ENCODE results near the gene DOK7. TPM values are rescaled to one million over a fixed set of nuclear protein-coding genes. Genes with fewer than 3 reads are reported as not detected.
"Not testable (repeated sequence)": the region's sequence is repeated elsewhere in the genome, so short reads cannot be mapped to it uniquely, and the experiment has no call there.

DOK7 gene
- total RNA-seq, 2 donors from 2014 or later = not detected

DNA sequence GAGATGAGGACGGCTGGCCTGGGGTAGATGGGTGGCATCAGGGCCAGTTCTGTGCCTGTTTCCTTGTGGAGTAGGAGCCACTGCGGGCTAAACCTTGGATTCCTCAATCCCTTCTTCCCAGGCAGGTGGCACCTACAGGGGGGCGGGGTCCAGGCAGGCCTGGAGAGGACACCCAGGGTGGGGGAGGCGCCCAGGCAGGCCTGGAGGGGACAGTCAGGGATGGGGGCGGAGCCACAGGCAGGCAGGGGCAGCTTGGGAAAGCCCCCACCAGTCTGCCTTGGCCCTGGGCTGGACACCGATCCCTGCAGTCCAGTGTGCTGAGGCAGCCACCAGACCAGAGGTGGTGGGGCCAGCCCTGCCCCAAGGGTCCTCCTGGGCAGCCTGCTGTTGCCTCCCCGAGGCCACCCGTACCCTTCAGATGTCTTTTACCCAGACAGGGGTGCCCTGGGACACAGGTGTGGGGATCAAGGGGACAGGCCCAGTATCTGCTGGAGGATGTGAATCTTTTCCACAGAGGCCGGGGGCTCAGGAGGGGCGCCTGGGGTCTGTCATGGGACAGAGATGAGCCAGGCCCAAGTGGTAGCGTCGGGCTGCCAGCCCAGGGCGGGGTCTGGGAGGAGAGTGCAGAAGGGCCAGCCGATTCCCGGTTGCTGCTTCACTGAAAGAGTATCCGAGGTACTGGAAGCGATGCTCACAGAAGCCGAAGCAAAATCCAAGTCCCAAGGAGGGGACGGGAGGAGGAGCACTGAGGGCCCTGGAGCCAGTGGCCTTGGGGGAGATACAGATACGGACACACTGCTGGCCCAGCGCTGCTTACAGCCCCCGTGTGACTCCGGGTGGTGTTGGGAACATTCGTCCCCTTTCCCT, 34.6 kb downstream of the DOK7 start:
- no peaks in the 10 kb centered on the region for H3K36me3 Mint-ChIP-seq
- DNase-seq (ENCODE audit: low spot score in 2 of 2) (no peak), ATAC-seq (no peak)
- H3K9me3 Mint-ChIP-seq = no peaks in the 10 kb centered on the region
- H3K27ac Mint-ChIP-seq = no peak overlapping the region

DNA sequence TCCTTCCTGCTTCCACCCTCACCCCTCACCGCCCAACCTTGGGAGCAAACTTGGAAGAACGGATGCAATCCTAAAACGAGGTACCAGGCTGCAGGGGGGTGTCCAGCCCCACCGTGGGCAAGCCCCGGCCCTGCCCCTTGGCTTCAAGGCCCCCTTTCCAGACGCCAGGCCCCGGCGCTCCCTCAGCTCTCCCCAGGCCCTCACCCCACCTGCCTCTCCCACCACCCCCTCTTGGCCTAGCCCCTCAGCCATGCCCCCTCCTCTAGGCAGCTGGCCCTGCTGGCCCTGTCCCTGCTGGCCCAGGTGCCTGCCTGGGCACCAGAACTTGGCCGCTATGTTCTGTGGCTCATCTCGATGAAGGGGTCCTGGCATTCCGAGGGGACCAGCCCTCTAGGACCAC, 35.3 kb downstream of the DOK7 start:
- Mint-ChIP-seq H3K36me3 (no peaks in the 10 kb centered on the region), H3K27ac (no peak overlapping the region)

DNA sequence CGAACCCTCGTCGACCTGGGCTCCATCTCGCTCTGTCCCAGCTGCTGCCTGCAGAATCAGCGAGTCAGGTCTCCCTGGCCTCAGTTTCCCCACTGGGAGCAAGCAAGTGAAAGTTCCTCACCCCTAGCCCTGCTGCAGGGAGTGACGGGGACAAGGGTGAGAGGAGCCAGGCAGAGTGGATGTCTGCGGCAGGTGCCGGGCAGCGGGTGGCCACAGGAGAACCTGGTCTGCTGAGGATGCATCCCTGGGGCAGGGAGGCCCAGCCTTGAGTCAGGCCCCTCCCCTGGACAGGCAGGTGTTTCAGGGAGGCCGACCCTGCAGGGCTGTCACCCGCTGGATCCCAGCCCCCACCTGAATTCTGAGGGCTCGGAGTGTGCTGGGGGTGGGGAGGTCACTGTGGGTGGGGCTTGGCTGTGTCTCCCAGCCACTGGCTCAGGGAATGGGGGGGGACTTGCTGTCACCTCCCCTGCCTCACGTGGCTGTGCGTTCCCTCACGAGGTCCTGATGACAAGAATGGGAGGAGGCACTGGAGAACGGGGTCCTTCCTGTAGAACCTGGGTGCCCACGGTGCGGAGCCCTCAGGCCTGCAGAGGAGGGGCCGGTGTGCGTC, 35.9 kb downstream of the DOK7 start:
- Mint-ChIP-seq H3K27ac (no peak overlapping the region), H3K36me3 (no peaks in the 10 kb centered on the region), H3K9me3 (no peaks in the 10 kb centered on the region)
- ATAC-seq = no peak
- no peak for DNase-seq (ENCODE audit: low spot score in 2 of 2)

More for the DNA sequence above, 35.3 kb downstream of the DOK7 start:
- H3K9me3 Mint-ChIP-seq = no peaks in the 10 kb centered on the region
- no peak for DNase-seq (ENCODE audit: low spot score in 2 of 2)
- ATAC-seq = no peak

DNA sequence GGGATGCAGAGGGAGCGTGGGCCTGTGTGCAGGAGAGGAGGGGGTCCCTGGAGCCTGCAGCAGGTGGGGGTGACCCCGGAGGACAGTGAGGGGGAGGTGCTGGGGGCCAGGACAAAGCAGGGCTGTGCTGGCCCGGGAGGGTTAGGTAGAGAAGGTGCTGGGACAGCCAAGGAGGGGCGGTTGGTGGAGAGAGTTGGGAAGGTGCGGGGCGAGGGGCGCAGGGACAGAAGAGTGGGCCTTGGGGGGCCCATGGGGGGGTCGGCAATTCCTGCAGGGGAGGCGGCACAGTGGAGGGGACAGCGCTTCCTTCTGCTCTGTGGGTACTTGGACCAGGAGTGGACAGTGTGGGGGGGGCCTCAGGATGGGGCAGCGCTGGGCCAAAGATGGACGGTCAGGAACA, 36.6 kb downstream of the DOK7 start:
- Mint-ChIP-seq H3K27ac (no peak overlapping the region), H3K9me3 (no peaks in the 10 kb centered on the region), H3K36me3 (no peaks in the 10 kb centered on the region)
- DNase-seq (ENCODE audit: low spot score in 2 of 2) (no peak), ATAC-seq (no peak)

DNA sequence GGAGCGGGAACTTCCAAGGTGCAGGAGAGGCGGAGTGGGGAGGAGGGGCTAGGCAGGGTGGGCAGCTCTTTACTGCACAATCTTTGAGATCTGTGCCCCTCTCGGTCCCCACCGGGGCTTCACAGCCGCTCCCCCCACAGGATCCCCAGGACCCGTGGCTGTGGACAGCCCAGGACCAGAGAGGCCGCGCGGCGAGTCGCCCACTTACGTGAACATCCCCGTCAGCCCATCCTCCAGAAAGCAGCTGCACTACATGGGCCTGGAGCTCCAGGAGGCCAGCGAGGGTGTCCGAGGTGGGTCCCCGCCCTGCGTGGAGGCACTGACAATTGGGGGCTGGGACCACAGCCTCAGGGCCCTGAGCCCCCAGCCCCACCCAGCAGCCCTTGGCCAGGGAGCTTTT, 37.0 kb downstream of the DOK7 start:
- Mint-ChIP-seq H3K9me3 (no peaks in the 10 kb centered on the region), H3K36me3 (no peaks in the 10 kb centered on the region), H3K27ac (no peak overlapping the region)
- DNase-seq (ENCODE audit: low spot score in 2 of 2) (no peak), ATAC-seq (no peak)

DNA sequence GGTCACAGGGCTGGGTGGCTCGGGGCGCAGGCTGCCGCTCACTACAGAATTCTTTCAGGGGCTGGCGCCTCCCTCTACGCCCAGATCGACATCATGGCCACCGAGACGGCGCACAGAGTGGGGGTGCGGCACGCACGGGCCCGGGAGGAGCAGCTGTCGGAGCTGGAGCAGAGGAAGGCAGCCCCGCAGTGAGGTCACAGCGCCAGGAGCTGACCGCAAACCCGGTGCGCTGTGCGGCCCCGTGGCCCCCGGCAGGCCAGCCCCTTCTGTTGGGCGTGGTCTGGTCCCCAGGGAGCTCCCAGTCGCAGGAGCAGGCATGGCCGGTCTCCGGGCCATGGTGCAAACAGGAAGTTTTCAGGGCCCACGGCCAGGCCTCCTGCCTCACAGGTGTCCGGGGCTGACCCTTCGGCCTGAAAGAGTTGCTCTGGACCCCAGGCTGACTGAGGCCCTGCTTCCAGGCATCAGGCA, 37.6 kb downstream of the DOK7 start:
- no peaks in the 10 kb centered on the region for H3K36me3 Mint-ChIP-seq
- H3K27ac Mint-ChIP-seq = no peak overlapping the region
- H3K9me3 Mint-ChIP-seq = no peaks in the 10 kb centered on the region
- no peak for ATAC-seq
- DNase-seq (ENCODE audit: low spot score in 2 of 2) = no peak

DNA sequence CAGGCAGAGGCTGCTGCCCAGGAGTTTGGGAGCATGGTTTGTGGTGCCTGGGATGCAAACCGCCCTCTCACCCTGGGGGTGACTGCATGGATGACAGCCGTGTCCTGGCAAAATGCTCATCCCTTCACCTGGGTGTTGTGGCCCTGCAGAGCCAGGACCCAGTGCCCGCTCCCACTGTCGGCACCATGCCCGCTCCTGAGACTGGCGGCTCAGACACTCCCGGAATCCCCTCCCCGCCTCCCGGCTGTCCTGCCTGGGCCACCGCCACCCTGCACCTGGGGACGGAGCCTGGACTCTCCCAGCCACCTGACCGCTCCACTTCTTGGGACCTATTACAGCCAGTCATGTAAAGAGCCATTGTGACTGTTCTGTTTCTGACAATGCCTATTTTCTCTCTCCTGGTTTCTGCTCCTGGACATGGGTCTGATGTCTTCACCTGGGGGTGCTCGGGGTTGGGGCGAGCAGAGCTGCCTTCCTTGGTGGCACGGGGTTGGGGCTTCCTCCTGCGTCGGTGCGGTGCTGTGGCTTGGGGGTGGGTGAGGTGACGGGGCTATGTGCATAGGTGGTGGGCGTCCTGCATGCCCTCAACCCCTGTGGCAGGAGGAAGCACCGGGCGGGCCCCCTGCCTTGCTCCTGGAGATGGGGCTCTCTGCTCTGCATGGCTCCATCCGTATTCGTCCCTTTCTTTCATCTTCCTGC, 38.2 kb downstream of the DOK7 start:
- ATAC-seq (no peak), DNase-seq (ENCODE audit: low spot score in 2 of 2) (no peak)
- no peaks in the 10 kb centered on the region for H3K36me3 Mint-ChIP-seq
- H3K9me3 Mint-ChIP-seq = no peaks in the 10 kb centered on the region
- H3K27ac Mint-ChIP-seq = peak overlapping the region in 1 of 2 donors; percentile 40

DNA sequence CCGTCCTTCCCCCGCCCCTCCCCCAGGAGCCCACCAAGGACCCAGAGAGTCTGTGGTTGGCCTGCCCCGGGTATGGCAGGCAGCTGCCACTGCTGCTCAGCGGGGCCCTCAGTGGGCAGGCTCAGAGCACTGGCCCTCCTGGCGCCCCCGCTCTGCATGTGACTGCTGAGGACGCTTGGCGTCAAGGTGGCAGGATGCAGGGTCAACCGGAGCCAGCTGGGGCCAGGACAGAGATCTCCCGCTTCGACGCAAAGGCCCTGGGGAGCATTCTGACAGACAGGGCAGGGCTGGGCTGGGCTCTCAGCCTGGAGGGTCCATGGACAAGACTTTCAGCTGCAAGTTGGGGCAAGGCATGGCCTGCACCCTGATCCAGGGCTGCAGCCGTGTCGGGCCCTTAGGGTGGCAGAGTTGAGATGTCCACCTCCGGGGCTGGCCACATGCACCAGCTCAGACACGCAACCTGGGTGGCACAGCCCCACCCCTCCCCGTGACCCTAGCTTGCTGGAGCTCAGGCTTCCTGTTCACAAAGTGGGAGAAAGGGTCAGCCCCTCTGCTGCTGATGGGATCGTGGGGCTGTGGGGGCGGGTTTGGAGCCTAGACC, 38.8 kb downstream of the DOK7 start:
- ATAC-seq = no peak
- Mint-ChIP-seq H3K27ac (peak overlapping the region in 1 of 2 donors; percentile 40), H3K36me3 (no peaks in the 10 kb centered on the region), H3K9me3 (no peaks in the 10 kb centered on the region)
- no peak for DNase-seq (ENCODE audit: low spot score in 2 of 2)

DNA sequence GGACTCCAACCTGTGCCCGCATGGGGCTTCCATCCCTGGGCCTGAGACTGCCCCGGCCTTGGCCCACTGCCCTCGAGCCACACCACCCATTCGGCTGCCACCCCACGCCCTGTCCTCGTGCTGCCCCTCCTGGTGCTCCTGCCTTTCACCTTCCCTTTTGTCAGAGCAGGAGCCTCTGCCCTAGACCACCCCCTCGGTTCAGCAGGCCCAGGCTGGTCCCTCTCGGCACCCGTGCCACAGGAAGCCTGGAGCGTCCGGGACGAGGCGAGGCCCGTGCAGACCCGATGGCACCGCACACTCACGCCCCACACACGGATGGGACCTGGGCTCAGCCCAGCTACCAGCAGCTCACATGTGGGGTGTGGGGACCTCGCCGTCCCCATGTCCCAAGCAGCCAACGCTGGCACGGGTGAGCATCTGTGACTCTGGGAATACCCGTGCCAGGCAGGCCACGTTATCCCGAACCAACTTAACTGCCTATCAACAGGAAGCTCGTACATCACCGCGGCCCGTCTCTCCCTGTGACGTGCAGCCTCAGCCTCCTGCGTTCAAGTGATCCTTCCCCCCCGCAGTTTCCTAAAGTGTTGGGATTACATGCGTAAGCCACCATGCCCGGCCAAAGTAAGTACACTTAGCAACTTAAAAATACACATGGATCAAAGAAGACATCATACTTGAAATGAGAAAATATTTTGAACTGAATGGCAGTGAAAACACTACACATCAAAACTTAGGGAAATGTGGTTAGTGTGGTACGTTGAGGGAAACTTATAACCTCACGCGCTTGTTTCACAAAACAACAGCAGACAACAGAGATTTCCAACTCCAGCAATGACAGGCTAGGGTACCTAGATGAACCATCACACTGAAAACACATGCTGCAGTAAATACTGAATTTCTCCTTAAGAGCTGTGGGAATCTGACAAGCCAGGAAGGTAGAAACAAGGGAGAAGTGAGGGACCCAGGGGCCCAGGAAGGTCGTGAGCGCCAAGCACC, 40.1 kb downstream of the DOK7 start:
- peak in 1 of 2 donors; percentile 83 for ATAC-seq

DNA sequence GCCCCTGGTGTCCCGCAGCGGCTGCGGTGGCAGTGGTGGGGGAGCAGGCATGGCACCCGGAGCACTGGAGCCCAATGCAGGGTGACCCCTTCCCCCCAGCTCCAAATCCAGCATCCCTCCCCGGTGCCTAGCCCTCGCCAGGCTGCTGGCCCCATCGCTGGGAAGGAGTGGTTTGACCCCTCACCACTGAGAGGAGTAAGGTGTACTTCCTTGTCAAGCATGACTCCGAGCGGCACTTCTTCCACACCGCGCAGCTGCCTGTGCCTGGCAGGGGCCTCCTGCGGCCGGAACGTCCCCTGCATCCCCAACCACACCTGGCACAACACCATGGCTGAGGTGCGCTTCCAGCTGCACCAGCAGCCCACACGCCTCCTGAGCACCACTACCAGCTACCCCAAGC, 42.1 kb downstream of the DOK7 start:
- ATAC-seq (no peak), DNase-seq (ENCODE audit: low spot score in 2 of 2) (no peak)
- H3K36me3 Mint-ChIP-seq = peaks cover 4 to 7% of the 10 kb centered on the region in 2 donors
- H3K27ac Mint-ChIP-seq = no peak overlapping the region
- no peaks in the 10 kb centered on the region for H3K9me3 Mint-ChIP-seq

More for the DNA sequence above, 40.1 kb downstream of the DOK7 start:
- Mint-ChIP-seq H3K9me3 (no peaks in the 10 kb centered on the region), H3K27ac (peak overlapping the region; percentile 2 to 61), H3K36me3 (peaks cover 0 to 1% of the 10 kb centered on the region in 2 donors)
- DNase-seq (ENCODE audit: low spot score in 2 of 2) = no peak

DNA sequence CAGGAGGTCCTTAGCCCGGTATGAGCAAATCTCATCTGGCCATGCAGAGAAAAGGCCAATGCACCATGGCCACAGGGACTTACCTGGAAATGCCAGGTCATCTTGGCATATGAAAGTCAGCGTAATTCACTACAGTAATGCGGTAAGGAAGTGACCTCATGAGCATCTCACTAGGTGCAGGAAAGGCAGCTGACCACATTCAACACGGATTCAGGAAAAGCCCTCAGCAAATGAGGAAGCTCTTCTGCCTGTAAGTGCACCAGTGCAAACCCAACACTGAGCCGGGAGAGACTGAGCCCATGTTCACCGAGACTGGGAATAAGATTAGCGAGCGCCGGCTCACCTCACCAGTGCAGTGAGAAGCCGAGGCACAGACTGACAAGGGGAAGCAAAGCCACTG, 45.4 kb downstream of the DOK7 start:
- DNase-seq (ENCODE audit: low spot score in 2 of 2) = no peak
- peaks cover 19 to 29% of the 10 kb centered on the region in 2 donors for H3K36me3 Mint-ChIP-seq
- H3K9me3 Mint-ChIP-seq = no peaks in the 10 kb centered on the region
- H3K27ac Mint-ChIP-seq = peak overlapping the region in 1 of 2 donors; percentile 38
- ATAC-seq = no peak

DNA sequence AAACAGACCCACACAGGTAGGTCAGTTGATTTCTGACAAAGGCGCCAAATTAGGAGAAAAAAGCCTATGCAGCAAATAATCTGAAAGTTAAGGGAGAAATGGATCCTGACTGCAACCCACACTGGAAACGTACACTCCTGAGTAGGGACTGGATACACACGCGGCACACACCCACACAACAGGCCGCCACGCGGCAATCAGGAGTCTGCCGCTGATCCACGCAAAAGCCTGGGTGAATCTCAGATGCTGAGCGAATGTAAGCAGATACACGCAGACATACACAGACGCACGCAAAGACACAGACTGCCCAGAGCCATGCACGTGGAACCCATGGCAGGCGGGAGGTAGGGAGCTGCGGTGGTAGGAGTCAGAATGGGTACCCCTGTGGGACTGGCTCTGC, 47.4 kb downstream of the DOK7 start:
- Mint-ChIP-seq H3K9me3 (no peaks in the 10 kb centered on the region), H3K36me3 (peaks cover 27 to 36% of the 10 kb centered on the region in 2 donors)

DNA sequence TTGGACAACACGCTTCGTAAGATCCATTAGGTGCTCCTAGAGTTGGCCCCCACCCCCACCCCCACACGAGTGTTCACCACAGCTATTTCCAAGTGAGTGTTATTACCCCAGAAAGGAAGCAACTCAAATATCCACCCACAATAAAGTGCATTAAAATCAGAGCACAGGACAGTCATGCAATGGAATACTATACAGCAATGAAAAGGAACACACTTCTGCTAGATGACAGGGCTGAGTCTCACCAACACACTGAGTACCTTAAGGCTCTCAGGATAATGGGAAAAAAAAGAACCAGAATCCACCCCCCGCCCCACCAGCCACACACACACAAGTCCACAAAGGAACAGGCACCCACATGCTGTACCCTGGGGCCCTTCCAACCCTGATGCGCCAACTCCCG, 48.1 kb downstream of the DOK7 start:
- DNase-seq (ENCODE audit: low spot score in 2 of 2) (no peak), ATAC-seq (no peak)
- peaks cover 27 to 36% of the 10 kb centered on the region in 2 donors for H3K36me3 Mint-ChIP-seq
- H3K9me3 Mint-ChIP-seq = no peaks in the 10 kb centered on the region
- no peak overlapping the region for H3K27ac Mint-ChIP-seq

More for the DNA sequence above, 47.4 kb downstream of the DOK7 start:
- ATAC-seq (no peak), DNase-seq (ENCODE audit: low spot score in 2 of 2) (no peak)
- no peak overlapping the region for H3K27ac Mint-ChIP-seq

DNA sequence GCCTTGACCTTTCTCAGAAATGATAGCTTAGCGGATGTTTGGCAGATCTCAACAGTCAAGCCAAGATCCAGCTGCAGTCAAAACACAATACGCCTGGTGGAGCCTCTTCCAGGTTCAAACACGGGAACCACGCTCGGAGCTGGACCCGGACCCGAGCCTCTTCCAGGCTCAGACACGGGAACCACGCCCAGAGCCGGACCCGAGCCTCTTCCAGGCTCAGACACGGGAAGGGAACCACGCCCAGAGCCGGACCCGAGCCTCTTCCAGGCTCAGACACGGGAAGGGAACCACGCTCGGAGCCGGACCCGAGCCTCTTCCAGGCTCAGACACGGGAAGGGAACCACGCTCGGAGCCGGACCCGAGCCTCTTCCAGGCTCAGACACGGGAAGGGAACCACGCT, 48.5 kb downstream of the DOK7 start:
- not testable (repeated sequence) for H3K9me3 Mint-ChIP-seq; H3K27ac Mint-ChIP-seq; ATAC-seq; DNase-seq (ENCODE audit: low spot score in 2 of 2)
- H3K36me3 Mint-ChIP-seq = peaks cover 27 to 36% of the 10 kb centered on the region in 2 donors

DNA sequence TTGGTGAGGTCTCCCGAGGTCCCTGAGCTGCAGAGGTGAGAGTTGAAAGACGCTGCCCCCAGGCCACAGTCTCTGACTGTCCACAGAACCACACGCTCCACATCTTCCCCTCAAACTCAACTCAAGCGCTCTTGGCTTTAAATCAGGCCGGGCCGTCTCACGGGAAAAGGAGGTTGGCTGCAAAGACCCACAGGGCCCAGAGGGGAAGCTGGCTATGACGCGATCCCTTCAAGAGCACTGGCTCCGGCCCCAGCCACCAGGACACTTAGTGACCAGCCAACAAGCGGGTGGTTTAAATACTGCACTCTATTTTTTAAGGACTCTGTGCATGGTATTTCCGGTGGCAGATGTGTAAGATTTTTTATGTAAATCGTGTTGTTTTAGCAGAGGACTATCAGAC, 49.2 kb downstream of the DOK7 start:
- ATAC-seq (no peak), DNase-seq (ENCODE audit: low spot score in 2 of 2) (no peak)
- no peaks in the 10 kb centered on the region for H3K9me3 Mint-ChIP-seq
- no peak overlapping the region for H3K27ac Mint-ChIP-seq
- H3K36me3 Mint-ChIP-seq = peaks cover 29 to 36% of the 10 kb centered on the region in 2 donors

DNA sequence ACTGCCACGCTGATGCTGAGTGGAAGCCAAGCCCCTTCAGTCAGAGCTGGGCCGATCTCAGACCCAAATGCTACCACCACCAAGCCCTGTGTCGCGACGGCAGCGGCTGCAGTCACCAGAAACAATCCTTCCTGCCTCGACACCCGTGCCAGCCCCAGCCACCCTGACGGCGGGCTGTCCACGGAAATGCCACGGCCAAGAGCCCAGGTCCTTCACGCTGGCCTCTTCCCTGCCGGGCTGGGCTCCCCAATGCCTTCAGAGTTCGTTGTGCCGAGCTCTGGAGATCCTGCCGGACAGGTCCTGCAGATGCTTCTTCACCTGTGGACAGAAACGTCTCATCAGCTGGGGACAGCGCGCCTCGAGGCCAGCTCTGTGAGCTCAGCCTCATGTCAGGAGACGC, 49.6 kb downstream of the DOK7 start:
- H3K9me3 Mint-ChIP-seq = no peaks in the 10 kb centered on the region
- no peak for ATAC-seq
- peaks cover 31 to 36% of the 10 kb centered on the region in 2 donors for H3K36me3 Mint-ChIP-seq
- no peak for DNase-seq (ENCODE audit: low spot score in 2 of 2)
- no peak overlapping the region for H3K27ac Mint-ChIP-seq

Data from activated naive CD4-positive, alpha-beta T cell treated with anti-CD3 and anti-CD28 coated beads, Interleukin-2, amount 50 U/mL, for 72 hours (primary cell).